GM12864 (cell line): ENCODE measurements around the gene ANXA5.

Experiments
- DNase-seq: peaks from one replicate; pipeline ENCODE4 v3.0.0-alpha.2; 2011; ENCODE audit warnings: low read depth
- H3K4me3 ChIP-seq: 2 replicates; pipeline ENCODE4 v1.5.1; 2011; ENCODE audit warnings: mild to moderate bottlenecking, low read depth, low read length, control low read depth
- TF ChIP-seq, protein P1 (sequence below): IDR thresholded peaks from 2 replicates; pipeline ENCODE4 v1.5.1; 2011; ENCODE audit warnings: low read depth, mild to moderate bottlenecking, moderate library complexity, low read length, control low read depth, inconsistent platforms; ENCODE audit errors: missing control alignments

The ANXA5 gene

DNA sequence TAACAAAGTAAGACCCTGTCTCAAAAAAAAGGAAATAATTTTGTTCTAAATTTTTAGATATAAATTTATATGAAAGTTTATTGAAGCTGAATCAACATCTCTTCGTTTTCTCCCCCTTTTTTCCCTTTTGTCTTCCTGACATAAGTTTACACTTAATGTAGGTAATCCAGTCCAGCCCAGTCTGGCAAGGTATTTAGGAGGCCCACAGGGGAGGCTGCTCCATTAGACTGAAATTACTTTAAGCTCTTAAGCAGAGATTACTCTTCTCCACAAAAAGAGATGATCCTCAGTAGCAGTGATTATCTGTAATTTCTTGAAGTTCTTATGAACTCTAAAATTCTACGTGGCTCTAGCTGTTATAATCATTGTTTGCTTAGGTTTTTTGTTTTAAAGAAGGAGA lies 46.0 kb downstream of the ANXA5 start:
- H3K4me3 ChIP-seq: no peak overlapping the region
- DNase-seq: no peak
- TF ChIP-seq, protein P1, sequence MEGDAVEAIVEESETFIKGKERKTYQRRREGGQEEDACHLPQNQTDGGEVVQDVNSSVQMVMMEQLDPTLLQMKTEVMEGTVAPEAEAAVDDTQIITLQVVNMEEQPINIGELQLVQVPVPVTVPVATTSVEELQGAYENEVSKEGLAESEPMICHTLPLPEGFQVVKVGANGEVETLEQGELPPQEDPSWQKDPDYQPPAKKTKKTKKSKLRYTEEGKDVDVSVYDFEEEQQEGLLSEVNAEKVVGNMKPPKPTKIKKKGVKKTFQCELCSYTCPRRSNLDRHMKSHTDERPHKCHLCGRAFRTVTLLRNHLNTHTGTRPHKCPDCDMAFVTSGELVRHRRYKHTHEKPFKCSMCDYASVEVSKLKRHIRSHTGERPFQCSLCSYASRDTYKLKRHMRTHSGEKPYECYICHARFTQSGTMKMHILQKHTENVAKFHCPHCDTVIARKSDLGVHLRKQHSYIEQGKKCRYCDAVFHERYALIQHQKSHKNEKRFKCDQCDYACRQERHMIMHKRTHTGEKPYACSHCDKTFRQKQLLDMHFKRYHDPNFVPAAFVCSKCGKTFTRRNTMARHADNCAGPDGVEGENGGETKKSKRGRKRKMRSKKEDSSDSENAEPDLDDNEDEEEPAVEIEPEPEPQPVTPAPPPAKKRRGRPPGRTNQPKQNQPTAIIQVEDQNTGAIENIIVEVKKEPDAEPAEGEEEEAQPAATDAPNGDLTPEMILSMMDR: no peak

DNA sequence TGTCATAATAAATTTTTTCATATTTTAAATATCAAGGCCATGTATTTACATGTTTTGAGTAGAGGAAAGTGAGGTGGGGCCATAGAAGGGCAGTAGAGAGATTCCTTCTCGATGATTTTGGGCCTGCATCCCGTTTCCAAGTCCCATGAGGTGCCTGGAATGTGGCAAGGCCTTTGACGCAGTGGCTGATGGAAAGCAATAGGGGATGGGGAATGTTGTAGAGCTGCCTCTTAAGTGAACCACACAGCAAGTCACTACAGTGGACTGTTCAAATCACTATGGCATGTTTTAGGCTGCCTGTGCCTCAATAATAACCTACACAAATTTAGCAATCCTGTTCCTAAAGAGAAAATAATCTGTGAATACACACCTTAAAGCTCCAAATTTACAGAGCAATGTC lies 48.3 kb downstream of the ANXA5 start:
- no peak overlapping the region for H3K4me3 ChIP-seq
- TF ChIP-seq, protein P1: no peak
- DNase-seq: no peak

DNA sequence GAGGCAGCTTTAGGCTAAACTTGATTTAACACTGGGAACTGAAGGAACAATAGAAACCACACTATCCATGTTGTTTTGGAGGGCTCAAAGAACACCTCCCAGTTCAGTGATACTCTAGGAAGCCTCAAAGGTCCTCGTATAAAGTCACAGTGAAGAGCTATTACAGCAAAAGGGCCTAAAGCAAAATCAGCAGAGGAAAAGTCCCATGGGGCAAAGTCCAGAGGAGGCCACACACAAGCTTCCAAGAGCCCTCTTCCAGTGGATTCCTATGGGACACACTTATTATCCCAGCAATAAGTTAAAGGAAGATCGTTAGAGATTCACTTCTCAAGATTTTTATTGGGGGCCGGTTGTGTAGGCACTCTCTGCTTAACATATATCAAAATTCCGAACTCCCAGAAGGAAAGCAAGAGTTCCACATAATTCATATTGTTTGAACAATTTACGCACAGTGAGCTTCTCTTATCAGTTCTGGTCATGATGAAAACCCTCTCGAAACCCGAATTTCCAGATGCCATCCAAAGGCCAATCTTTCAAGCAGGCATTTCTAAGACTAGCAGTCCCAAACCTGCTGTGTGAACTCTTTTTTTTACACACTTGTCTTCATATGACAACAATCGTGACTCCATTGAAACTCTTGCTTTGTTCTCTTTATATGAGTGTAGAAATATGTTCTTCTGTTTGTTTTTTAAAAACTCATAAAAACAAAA lies 53.7 kb downstream of the ANXA5 start:
- H3K4me3 ChIP-seq: no peak overlapping the region
- TF ChIP-seq, protein P1: no peak
- DNase-seq: no peak

DNA sequence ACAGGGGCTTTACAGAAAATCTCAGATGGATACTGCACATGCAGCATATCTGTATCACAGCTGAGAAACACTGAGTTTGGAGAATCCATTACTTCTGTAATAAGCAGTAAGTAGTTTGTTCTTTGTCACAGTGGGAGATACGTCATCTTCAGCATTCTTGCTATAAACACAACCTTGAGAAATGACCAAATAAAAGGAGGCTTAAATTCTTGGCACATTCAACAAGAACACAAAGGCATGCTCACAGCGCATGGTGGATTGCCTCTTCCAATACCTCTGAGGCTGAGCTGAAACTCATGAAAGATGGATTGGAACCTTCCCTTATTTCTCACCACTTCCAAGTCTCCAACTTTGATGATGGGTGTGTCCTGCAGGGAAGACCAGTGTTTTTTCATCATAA lies 54.5 kb downstream of the ANXA5 start:
- H3K4me3 ChIP-seq: no peak overlapping the region
- no peak for DNase-seq
- TF ChIP-seq, protein P1: no peak

DNA sequence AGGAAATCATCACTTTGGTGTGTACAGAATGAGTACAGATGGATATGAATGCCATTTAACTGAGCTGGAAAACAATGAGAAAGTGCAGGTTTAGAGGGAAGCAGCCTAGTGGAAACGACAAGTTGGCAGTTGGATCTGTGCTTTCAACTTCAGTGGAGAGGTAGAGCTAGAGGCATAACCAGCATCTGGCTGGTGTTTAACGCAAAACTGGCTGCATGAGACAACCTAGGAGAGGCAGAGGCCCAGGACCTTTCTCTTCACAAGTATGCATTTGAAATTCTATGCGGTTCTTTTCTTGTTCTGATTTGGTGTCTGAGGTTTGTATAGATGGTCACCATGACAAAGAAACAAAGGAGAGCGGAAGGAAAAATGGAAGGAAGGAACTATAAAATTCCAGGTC lies 63.1 kb downstream of the ANXA5 start:
- H3K4me3 ChIP-seq: no peak overlapping the region
- TF ChIP-seq, protein P1: no peak
- no peak for DNase-seq

DNA sequence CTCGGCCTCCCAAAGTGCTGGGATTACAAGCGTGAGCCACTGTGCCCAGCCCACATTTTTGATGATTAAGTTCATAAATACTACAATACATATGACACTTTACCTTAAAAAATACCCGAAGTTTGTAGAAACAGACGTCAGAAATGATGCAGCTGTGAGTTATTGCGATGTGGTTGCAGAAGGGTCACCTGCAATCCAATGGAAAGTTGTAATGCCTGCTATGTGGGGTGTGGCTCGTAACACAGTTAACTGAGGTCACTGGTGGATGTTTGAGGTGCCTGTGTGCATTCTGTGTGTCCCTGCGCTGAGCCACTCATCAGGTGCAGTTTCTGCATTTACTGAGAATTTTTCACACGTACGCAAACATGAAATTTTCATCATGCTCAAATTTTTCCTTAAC lies 64.1 kb downstream of the ANXA5 start:
- no peak overlapping the region for H3K4me3 ChIP-seq
- TF ChIP-seq, protein P1: no peak
- DNase-seq: no peak
